Fibroblast of peridontal ligament (primary cell): ENCODE results near the gene MYH10.

ENCODE experiments used
- DNase-seq: peaks from one replicate; pipeline ENCODE4 v3.0.0-alpha.2; 2010; ENCODE audit errors: extremely low read depth

Gene MYH10

GRCh38 chr17:8649157-8650118, 18.9 kb upstream of the MYH10 start:
- DNase-seq = peak; percentile 89

GRCh38 chr17:8647956-8648355, 17.4 kb upstream of the MYH10 start:
- no peak for DNase-seq

- DNase-seq = no peak
Measured at GRCh38 chr17:8647202-8647601, 16.7 kb upstream of the MYH10 start.

- DNase-seq = no peak
Measured at GRCh38 chr17:8644507-8644902, 14.0 kb upstream of the MYH10 start.

- no peak for DNase-seq
Measured at GRCh38 chr17:8643855-8644506, 13.5 kb upstream of the MYH10 start.

GRCh38 chr17:8639709-8640108, 9.2 kb upstream of the MYH10 start:
- no peak for DNase-seq

- no peak for DNase-seq
Measured at GRCh38 chr17:8632061-8632460, 1.5 kb upstream of the MYH10 start.

- DNase-seq = no peak
Measured at GRCh38 chr17:8631554-8631877, 991 bp upstream of the MYH10 start.

- peak; percentile 99 for DNase-seq
Measured at GRCh38 chr17:8630802-8631553, 453 bp upstream of the MYH10 start.

- peak; percentile 27 for DNase-seq
Measured at GRCh38 chr17:8629371-8630226, 926 bp downstream of the MYH10 start.

- peak; percentile 22 for DNase-seq
Measured at GRCh38 chr17:8628609-8629169, 1.8 kb downstream of the MYH10 start.

GRCh38 chr17:8628172-8628571, 2.4 kb downstream of the MYH10 start:
- no peak for DNase-seq

GRCh38 chr17:8623591-8623990, 6.9 kb downstream of the MYH10 start:
- DNase-seq = peak; percentile 17

GRCh38 chr17:8622191-8622590, 8.3 kb downstream of the MYH10 start:
- no peak for DNase-seq

GRCh38 chr17:8621585-8621984, 8.9 kb downstream of the MYH10 start:
- DNase-seq = peak; percentile 30

- no peak for DNase-seq
Measured at GRCh38 chr17:8619294-8619693, 11.2 kb downstream of the MYH10 start.

- DNase-seq = no peak
Measured at GRCh38 chr17:8618825-8619224, 11.7 kb downstream of the MYH10 start.

- DNase-seq = no peak
Measured at GRCh38 chr17:8614988-8615387, 15.5 kb downstream of the MYH10 start.

GRCh38 chr17:8611619-8612298, 18.8 kb downstream of the MYH10 start:
- peak; percentile 15 for DNase-seq

GRCh38 chr17:8611137-8611536, 19.4 kb downstream of the MYH10 start:
- DNase-seq = peak; percentile 40

- DNase-seq = no peak
Measured at GRCh38 chr17:8610558-8610957, 20.0 kb downstream of the MYH10 start.
